NCI-H345 treated with DMSO at 0.1 percent for 48 hours (cell line): ENCODE results near the gene CITED4.

ENCODE experiments used
- DNase-seq: peaks from one replicate; lab custom pipeline; 2025; ENCODE audit not compliant: unreplicated experiment; lab: John Stamatoyannopoulos, UW

The CITED4 gene

DNA sequence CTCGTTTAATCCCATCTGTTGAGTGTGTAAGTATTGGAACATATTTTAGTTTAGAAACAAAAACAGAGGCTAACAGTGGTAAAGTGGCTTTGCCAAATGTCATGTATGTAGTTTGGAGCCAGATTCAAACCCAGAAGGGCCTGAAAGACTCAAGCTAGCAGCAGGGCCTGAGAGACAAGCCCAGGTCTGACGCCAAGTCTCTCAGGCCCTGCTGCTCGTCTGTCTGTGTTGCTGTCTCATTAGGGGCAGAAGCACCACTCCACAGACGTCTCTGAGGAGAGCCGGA, 8.3 kb downstream of the CITED4 start:
- DNase-seq: no peak

- no peak for DNase-seq
Measured at GRCh38 chr1:40853113-40853884, 8.9 kb downstream of the CITED4 start.

DNA sequence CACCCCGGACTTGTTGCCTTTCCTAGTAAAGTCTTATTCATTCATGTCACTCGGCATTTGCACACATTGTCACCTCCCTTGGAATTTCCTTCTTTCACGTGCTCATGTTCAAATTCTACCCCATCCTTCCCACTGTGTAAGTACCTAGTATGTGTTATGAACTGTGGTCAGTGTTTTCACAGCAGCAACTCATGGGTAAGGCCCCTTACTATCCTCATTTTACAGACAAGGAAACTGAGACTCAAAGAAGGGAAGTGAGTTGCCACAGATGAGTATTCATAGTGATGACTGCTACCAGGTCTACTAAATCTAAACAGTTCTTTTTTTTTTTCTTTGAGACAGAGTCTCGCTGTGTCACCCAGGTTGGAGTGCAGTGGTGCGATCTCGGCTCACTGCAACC, 10.5 kb downstream of the CITED4 start:
- no peak for DNase-seq

DNA sequence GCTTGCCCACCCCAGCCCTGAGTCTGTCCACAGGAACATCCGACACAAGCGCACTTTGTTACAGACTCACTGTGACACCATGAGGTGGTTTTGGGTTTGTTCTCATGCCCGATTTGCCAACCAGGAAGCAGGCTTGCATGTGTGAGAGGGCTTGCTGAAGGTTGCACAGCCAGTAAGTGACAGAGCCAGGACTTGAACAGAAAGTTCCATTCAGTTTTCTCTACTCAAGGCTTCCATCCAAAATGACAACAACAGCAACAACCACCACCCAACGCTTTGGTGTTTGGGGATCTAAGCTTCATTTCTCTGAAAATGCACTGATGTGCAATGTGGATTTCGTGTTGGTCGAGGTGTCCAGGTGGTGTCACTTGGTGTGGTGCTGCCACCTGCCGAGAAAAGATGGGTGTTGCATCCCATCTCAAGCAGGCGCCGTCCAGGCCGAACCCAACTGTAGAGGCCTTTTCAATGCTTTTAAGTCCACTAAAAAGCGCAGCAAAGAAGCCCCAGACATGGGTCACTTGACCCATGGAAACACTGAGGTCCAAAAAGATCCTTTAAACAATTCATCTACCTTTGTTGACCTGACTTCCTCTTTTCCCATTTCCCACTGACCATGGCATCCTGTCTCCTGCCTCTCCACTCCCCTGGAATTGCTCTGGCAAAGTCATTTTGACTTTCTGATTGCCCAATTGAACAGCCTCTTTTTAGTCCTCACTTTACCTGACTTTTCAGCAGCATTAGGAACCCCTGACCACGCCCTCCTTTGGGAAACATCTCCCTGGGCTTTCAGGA, 12.2 kb downstream of the CITED4 start:
- peak; percentile 21 for DNase-seq

DNA sequence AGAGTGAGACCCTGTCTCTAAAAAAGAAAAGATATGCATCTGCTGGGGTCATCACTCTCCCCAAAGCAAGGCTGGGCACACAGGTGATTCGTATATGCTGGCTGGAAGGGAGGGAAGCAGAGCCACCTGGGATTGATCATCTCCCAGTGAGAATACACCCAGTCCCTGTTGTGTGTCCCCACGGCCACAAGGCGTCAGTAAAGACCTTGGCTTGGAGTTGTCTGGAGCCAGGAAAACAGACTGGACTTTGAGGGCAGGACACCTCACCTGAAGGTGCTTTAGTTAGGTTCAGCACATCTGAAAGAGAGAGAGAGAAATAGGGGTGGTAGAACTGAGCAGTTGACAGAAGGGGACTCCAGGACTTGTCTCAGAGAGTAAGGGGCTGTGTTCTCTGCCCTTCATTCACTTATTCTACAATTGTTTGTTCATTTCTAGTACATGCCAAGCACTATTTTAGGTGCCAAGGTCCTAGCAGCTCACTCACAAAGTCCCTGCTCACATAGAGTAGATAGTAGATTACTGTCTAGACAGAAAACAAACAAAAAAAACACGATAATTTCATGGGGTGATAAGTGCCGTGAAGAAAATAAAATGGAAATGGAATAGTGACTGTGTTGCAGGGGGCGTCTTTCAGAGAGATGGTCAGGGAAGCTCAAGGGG, 13.5 kb downstream of the CITED4 start:
- peak; percentile 50 for DNase-seq

- no peak for DNase-seq
Measured at GRCh38 chr1:40847023-40847745, 15.0 kb downstream of the CITED4 start.

DNA sequence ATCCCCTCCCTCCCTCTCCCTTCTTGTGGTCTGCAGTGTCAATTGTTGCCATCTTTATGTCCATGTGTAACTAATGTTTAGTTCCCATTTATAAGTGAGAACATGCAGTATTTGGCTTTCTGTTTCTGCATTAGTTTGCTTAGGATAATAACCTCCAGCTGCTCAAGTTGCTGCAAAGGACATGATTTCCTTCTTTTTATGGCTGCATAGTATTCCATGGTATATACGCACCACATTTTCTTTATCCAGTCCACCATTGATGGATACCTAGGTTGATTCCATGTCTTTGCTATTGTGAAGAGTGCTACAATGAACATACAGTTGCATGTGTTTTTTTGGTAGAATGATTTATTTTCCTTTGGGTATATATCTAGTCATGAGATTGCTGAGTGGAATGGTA, 16.3 kb downstream of the CITED4 start:
- DNase-seq: no peak

- DNase-seq: no peak
Measured at GRCh38 chr1:40844887-40845878, 17.0 kb downstream of the CITED4 start.

DNA sequence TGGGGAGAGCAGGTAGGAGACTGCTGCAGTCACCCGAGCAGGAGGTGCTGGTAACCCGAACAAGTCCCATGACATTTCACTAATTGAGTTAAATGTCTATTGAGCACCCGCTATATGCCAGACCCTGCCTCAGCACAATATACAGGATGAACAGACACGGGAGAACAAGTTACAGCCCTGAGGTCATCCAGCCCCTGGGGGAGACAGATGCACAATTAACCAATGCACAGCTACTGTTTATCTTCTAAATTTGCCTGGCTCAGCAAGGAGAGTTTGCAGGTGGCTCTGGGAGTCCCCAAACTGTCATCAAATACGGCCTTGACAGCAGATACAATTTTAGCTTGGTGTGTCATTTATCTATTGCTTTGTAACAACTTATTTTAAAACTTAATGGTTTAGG, 18.1 kb downstream of the CITED4 start:
- DNase-seq: no peak

DNA sequence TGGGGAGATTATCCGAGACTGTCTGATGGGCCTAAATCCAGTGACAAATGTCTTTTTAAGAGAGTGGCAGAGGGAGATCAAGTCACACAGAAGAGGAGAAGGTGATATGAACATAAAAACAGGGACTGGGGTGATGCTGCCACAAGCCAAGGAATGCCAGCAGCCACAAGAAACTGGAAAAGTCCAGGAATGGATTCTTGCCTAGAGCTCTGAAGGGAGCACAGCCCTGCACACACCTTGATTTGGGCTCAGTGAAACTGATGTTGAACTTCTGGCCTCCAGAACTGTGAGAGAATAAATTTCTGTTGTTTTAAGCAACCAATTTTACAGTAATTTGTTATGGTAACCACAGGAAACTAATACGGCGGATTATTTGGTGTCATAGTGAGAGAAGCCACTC, 19.5 kb downstream of the CITED4 start:
- no peak for DNase-seq

- DNase-seq: no peak
Measured at GRCh38 chr1:40842207-40842606, 20.0 kb downstream of the CITED4 start.

DNA sequence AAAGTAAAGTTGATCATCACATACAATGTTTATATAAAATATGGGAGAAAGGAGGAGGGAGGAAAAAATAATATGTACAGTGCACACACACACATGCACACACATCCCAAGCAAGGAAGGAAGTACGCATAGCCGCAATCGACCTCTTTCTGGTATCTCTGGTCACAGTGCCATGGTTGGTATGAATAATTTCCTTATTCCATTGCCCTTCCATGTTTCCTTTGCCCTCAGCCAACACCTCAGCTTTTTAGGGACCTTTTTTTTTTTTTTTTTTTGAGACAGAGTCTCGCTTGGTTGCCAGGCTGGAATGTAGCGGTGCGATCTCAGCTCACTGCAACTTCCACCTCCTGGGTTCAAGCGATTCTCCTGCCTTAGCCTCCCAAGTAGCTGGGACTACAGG, 20.6 kb downstream of the CITED4 start:
- no peak for DNase-seq

DNA sequence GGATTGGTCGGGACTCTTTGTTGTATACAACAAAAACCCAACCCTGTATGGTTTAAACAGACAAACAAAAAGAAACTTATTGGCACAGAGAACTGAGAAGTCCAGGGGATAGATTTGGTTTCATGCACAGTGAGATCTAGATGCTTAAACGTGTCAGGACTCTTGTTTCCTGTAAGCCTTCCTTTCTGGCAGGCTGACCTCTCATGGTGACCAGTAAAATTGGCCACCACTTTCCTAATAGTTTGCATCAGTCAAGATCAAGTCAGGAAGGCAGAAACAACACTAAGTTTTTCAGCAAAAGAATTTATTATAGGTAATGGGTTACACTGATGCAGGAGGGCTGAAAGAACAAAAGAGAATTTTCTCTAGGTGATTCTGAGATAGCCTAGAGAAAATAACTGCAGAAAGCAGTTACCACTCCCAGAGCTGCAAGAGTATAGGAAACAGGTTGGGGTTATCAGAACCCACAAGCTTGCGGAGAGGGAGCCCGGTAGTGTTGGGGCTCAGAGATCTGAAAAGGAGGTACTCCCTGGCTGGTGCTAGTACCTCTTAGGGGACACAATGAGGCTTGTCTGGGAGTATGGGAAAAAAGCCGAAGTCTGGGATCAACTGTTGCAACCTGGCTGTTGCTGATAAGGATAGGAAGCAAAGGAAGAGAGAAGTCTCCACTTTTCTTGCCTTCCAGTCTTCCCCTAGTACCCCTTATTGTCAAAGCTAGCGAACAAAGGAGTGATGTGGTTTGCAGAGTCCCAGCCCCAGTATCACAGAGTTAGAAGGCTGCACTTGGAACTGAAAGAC, 21.4 kb downstream of the CITED4 start:
- DNase-seq: no peak

- no peak for DNase-seq
Measured at GRCh38 chr1:40839943-40840335, 22.2 kb downstream of the CITED4 start.

DNA sequence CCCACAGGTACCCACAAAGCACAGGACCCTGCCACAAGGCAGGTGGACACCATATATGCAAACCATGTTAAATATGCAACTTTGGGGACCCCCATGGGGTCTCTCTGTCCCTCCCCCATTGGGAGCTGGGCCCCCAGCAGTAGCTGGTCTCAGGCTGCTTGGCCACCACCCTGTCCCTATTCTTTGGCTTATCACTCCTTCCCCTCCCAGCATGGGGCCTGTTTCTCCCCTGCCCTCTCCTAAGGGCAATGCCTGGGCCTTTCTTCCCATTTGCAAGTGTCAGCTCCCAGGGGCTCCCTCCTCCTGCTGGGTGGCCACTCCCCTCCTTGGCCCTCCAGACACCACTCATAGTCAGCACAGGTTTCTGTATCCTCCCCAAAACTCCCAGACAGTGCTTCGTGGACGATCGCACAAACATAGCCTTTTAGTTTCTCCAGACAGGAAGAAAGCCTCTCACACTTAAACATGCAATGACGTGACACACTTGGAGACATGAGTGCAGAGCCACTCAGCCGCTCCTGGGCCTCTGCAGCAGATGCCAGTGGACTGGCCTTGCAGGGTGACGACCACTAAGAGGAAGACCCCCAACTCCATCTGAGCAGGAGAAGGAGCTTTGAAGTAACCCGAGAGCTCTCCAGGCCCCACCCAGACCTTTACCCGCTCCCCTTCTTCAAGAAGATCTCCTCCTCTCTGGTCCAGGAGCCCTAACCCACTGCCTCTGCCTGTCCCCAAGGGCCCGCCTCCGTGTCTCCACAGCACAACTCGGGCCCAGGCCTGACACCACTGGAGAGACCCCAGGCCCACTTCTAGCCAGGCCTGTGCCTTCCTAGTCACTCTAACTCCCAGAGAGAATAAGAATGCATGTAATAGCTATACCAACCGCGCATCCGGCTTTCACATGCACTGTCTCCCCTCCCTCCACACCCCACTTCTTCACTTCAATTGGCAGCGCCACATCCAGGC, 22.9 kb downstream of the CITED4 start:
- no peak for DNase-seq

DNA sequence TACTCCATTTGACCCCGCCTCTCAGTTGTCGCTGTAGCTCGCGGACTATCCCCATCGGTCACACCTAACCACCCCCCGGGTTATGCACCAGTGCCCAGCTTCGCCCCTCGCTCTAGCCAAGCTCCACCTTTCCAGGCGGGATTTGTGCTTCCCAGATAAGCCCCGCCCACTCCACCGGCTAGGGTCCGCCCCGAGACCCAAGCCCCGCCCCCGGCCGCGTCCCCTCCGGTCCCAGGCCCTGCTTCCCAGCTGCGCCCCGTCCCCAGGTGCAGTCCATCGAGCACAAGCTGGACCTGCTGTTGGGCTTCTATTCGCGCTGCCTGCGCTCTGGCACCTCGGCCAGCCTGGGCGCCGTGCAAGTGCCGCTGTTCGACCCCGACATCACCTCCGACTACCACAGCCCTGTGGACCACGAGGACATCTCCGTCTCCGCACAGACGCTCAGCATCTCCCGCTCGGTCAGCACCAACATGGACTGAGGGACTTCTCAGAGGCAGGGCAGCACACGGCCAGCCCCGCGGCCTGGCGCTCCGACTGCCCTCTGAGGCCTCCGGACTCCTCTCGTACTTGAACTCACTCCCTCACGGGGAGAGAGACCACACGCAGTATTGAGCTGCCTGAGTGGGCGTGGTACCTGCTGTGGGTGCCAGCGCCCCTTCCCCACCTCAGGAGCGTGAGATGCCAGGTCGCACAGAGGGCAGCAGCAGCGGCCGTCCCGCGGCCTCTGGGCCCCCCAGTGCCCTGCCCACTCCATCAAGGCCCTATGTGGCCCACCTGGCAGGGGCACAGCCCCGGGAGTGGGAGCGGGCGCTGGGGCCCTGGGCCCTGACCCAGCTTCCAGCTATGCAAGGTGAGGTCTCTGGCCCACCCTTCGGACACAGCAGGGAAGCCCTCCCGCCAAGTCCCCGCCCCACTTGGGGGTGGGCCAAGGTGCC, 23.9 kb downstream of the CITED4 start:
- DNase-seq: no peak

DNA sequence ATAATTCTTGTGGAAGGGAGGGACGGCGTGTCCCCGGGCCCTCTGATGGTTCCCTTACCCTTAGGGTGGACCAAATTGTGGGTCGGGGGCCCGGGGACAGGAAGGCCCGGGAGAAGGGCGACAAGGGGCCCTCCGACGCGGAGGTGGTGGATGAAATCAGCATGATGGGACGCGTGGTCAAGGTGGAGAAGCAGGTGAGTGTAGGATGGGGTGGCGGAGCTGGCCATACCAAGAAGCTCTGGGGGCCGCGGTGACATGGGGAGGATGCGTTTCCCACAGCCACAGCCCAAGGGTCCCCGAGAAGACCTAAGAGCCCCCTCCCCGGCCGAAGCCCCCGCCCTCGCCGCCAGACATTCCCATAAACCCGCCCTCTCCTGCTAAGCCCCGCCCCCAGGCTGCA, 24.6 kb downstream of the CITED4 start:
- no peak for DNase-seq
